MCF 10A (cell line): ENCODE data around the gene S100A8. TPM values are rescaled to one million over a fixed set of nuclear protein-coding genes. Genes with fewer than 3 reads are reported as not detected.

Source experiments
- BruUV-seq: library from RNA; stranded (reverse); fragments of 400-500 nt; replicated peaks from 2 replicates; lab custom pipeline; 2021; lab: Mats Ljungman, UMichigan
- CTCF ChIA-PET: fragments of 300-600 bp; sonication (Branson Sonifier 250); formaldehyde crosslinking; extraction: SDS; loops from one replicate; lab custom pipeline; 2021; ENCODE audit warnings: antibody characterized with exemption, inconsistent platforms; lab: Yijun Ruan, JAX
- POLR2A ChIA-PET: fragments of 300-600, 350-650 bp; sonication (Branson Sonifier 250); formaldehyde crosslinking; extraction: SDS; loops from one replicate; lab custom pipeline; 2020; ENCODE audit warnings: antibody characterized with exemption, inconsistent platforms; lab: Yijun Ruan, JAX
- DNase-seq: peaks from one replicate; pipeline ENCODE4 v3.0.0-alpha.2; 2018; ENCODE audit not compliant: unreplicated experiment
- H3K27ac Mint-ChIP-seq: one replicate; pipeline ENCODE4 v1.8.0; 2022; ENCODE audit warnings: mild to moderate bottlenecking, low read depth, mixed read lengths; ENCODE audit not compliant: unreplicated experiment
- H3K27me3 Mint-ChIP-seq: one replicate; pipeline ENCODE4 v1.8.0; 2022; ENCODE audit warnings: mixed read lengths; ENCODE audit not compliant: insufficient read depth, unreplicated experiment
- H3K36me3 Mint-ChIP-seq: one replicate; pipeline ENCODE4 v1.8.0; 2022; ENCODE audit warnings: mild to moderate bottlenecking, moderate library complexity, mixed read lengths; ENCODE audit not compliant: insufficient read depth, unreplicated experiment
- H3K4me1 Mint-ChIP-seq: one replicate; pipeline ENCODE4 v1.8.0; 2022; ENCODE audit warnings: mixed read lengths; ENCODE audit not compliant: insufficient read depth, unreplicated experiment
- H3K4me3 Mint-ChIP-seq: one replicate; pipeline ENCODE4 v1.8.0; 2022; ENCODE audit warnings: mild to moderate bottlenecking, moderate library complexity, mixed read lengths; ENCODE audit not compliant: unreplicated experiment
- H3K9me3 Mint-ChIP-seq: one replicate; pipeline ENCODE4 v1.8.0; 2022; ENCODE audit warnings: mixed read lengths; ENCODE audit not compliant: unreplicated experiment
- CTCF ChIP-seq: fragments of 200-600 bp; IDR thresholded peaks from one replicate; pipeline ENCODE4 v1.8.0; 2022; ENCODE audit warnings: antibody characterized with exemption, mild to moderate bottlenecking; ENCODE audit not compliant: unreplicated experiment
- intact Hi-C: fragments of 100-400 bp; cut with micrococcal nuclease; formaldehyde crosslinking; loops from 2 replicates; pipeline ENCODE4 v1.14.1; 2022
- total RNA-seq: library from RNA; stranded (reverse); gene quantifications from 2 replicates; pipeline ENCODE4 v1.2.3, GENCODE V29; 2022

Gene S100A8
- total RNA-seq, 1 experiment from 2014 or later: 80.4 TPM

GRCh38 chr1:153357076-153357852, 33.6 kb downstream of the S100A8 start:
- Mint-ChIP-seq H3K9me3 (no peaks in the 10 kb centered on the region), H3K36me3 (peaks cover 8% of the 10 kb centered on the region), H3K27me3 (no peaks in the 10 kb centered on the region), H3K4me3 (peak overlapping the region; percentile 69), H3K27ac (peak overlapping the region; percentile 86), H3K4me1 (peaks cover 43% of the 10 kb centered on the region)
- DNase-seq: peak; percentile 99
- no peak for TF ChIP-seq CTCF
- no TSS peak for BruUV-seq
- POLR2A ChIA-PET: interaction anchor here (0.9 to 4.2 kb wide), 33 partner anchors 9 to 255 kb away, joined by 3 to 26 read pairs (median 5); partner anchors contain the start of genes PGLYRP4, S100A12, S100A16 and S100A8
- intact Hi-C loops: no loop called here
- CTCF ChIA-PET: interaction anchor here (0.6 to 28.2 kb wide), 20 partner anchors 9 to 1951 kb away, joined by 3 to 1438 read pairs (median 5); partner anchors contain the start of genes PGLYRP4 and S100A12

GRCh38 chr1:153356392-153357075, 34.3 kb downstream of the S100A8 start:
- Mint-ChIP-seq H3K27ac (peak overlapping the region; percentile 86), H3K27me3 (no peaks in the 10 kb centered on the region), H3K4me3 (no peak overlapping the region), H3K36me3 (peaks cover 8% of the 10 kb centered on the region), H3K4me1 (peaks cover 43% of the 10 kb centered on the region), H3K9me3 (no peaks in the 10 kb centered on the region)
- TF ChIP-seq CTCF: no peak
- no TSS peak for BruUV-seq
- ChIA-PET CTCF (interaction anchor here (0.6 to 28.2 kb wide), 28 partner anchors 8 to 1952 kb away, joined by 3 to 1438 read pairs (median 6); partner anchors contain the start of genes PGLYRP4 and S100A12), POLR2A (interaction anchor here (1.1 to 4.2 kb wide), 16 partner anchors 8 to 208 kb away, joined by 3 to 26 read pairs (median 7); partner anchors contain the start of genes PGLYRP4, S100A12 and S100A8)
- DNase-seq: no peak
- intact Hi-C loops: no loop called here

- H3K9me3 Mint-ChIP-seq: no peaks in the 10 kb centered on the region
- no peak overlapping the region for H3K27ac Mint-ChIP-seq
- BruUV-seq: no TSS peak
Observed at GRCh38 chr1:153355445-153356071, 35.3 kb downstream of the S100A8 start.

More at GRCh38 chr1:153355445-153356071, 35.3 kb downstream of the S100A8 start:
- peak; percentile 94 for DNase-seq
- Mint-ChIP-seq H3K4me1 (peaks cover 36% of the 10 kb centered on the region), H3K36me3 (no peaks in the 10 kb centered on the region), H3K4me3 (no peak overlapping the region), H3K27me3 (peaks cover 9% of the 10 kb centered on the region)
- POLR2A ChIA-PET: interaction anchor here (0.6 to 4.2 kb wide), 11 partner anchors 11 to 156 kb away, joined by 3 to 26 read pairs (median 4); partner anchors contain the start of genes S100A12 and S100A8
- intact Hi-C loops: loop anchor here (1.0 kb wide), 1 partner anchor 49 kb away; no protein-coding TSS in a partner anchor
- peak; percentile 97 for TF ChIP-seq CTCF
- CTCF ChIA-PET: interaction anchor here (0.6 to 28.2 kb wide), 39 partner anchors 10 to 630 kb away, joined by 3 to 1438 read pairs (median 4); partner anchors contain the start of genes PGLYRP3, RAB13, S100A12 and S100A8
